Adrenal gland (tissue), 12 donors: ENCODE results near the gene HIVEP3. TPM values are rescaled to one million over a fixed set of nuclear protein-coding genes. Genes with fewer than 3 reads are reported as not detected.

ENCODE experiments used
- DNase-seq, 7 donors: peaks; one replicate each; pipeline ENCODE4 v3.0.0-alpha.2; 2019 to 2020
- H3K27ac ChIP-seq, 5 donors: fragments of 200-600 bp; sonication (generic) in 4 of 5; 1 replicate in 3 of 5; 2 replicates in 2 of 5; pipeline versions ENCODE4 v1.5.1 to v1.8.0; 2016 to 2020; ENCODE audit warnings: mild to moderate bottlenecking in 1 of 5
- H3K27me3 ChIP-seq: fragments of 200-600 bp; 2 replicates; pipeline ENCODE4 v1.8.0; 2021
- H3K36me3 ChIP-seq, 2 donors: fragments of 200-600 bp; replicated peaks in 1 of 2; 1 replicate in 1 of 2; 2 replicates in 1 of 2; pipeline versions ENCODE4 v1.5.1 to v1.8.0; 2018 to 2022
- H3K4me1 ChIP-seq, 2 donors: fragments of 200-600 bp; replicated peaks in 1 of 2; 1 replicate in 1 of 2; 2 replicates in 1 of 2; pipeline versions ENCODE4 v1.5.1 to v1.8.0; 2018 to 2021
- H3K4me3 ChIP-seq, 4 donors: fragments of 200-600 bp; sonication (generic) in 3 of 4; one replicate each; pipeline ENCODE4 v1.5.1; 2016 to 2018
- H3K9me3 ChIP-seq, 3 donors: fragments of 200-600 bp; sonication (generic) in 1 of 3; replicated peaks in 1 of 3; 1 replicate in 2 of 3; 2 replicates in 1 of 3; pipeline versions ENCODE4 v1.5.1 to v1.8.0; 2016 to 2021
- CTCF ChIP-seq, 6 experiments: fragments of 450-650 bp in 4 of 6; fragments of 200-600 bp in 2 of 6; sonication (generic) in 1 of 6; IDR thresholded peaks; 1 replicate in 5 of 6; 2 replicates in 1 of 6; pipeline versions ENCODE4 v1.5.1 to v1.8.0; 2016 to 2021; ENCODE audit warnings: antibody characterized with exemption in 6 of 6, mild to moderate bottlenecking in 2 of 6, moderate library complexity in 1 of 6
- POLR2A ChIP-seq, 2 donors: fragments of 450-650 bp; IDR thresholded peaks; one replicate each; pipeline ENCODE4 v1.6.1; 2017; ENCODE audit warnings: antibody characterized with exemption in 2 of 2, mild to moderate bottlenecking in 2 of 2, moderate library complexity in 1 of 2
- WGBS, 4 donors: extraction: QIAGEN DNeasy Blood & Tissue Kit in 2 of 4; methylation state at CpG; one replicate each; pipeline versions ENCODE4 v1.1.5 to v1.1.7; 2013 to 2017; 5-methylcytosine and 5-hydroxymethylcytosine counted together
- intact Hi-C, 2 donors: fragments of 100-400 bp; cut with DNase I; formaldehyde crosslinking; loops; one replicate each; pipeline versions ENCODE4 v1.14.1 to v1.15.0; 2022 to 2023
- polyA plus RNA-seq, 3 donors: library from polyadenylated mRNA; stranded (reverse); fragments of 200-250 nt in 2 of 3; fragments of 350-450 nt in 1 of 3; fragmentation: Illumina TruSeq in 1 of 3; extraction: RNeasy Lipid Tissue Mini Kit (QIAGEN cat#74804) in 1 of 3; gene quantifications; one replicate each; pipeline ENCODE4 v1.2.3, GENCODE V29; 2013 to 2014
- total RNA-seq, 9 donors: library from RNA; depleted of rRNA in 4 of 9; stranded (reverse); fragments of >200 nt in 4 of 9; fragments of 120-200 nt in 1 of 9; fragmentation: NEBNext Ultra II Directional in 1 of 9; extraction: Animal tissue kit (Norgen Biotek cat#: 25700) in 1 of 9; gene quantifications; one replicate each; pipeline versions ENCODE4 v1.1.0 to v1.2.4, GENCODE V29; 2013 to 2023
- donor health status: healthy with polysubstance abuse.
- donor health status: Bipolar disorder and iron deficiency.
- donor health status: DM: yes; HTN: yes; CAD: no.
- donor health status: DM: no; HTN: no; CAD: no.
- donor health status: DM: no; HTN: no; CAD: no.
- donor health status: DM: yes; HTN: yes; CAD: no.

Gene HIVEP3
- total and polyA plus RNA-seq, 12 donors: 3.2 to 7.7 (median 7.0) TPM

DNA sequence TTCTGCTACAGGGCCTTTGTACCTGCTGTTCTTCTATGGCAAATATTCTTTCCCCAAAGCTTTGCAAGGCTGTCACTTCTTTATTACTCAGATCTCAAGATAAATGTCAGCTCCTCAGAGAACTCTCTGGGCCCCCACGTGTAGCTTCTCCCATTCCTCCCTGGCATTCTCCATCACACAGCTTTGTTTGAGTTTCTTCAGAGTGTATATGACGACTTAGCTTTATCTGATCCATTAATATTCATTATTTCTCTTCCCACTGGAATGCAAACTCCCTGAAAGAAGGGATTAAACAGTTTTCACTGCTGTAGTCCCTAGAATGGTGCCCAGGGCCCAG, 259.6 kb downstream of the HIVEP3 start:
- WGBS, 4 donors: 78 to 84% (median 83%) methylated on average over 2 of the region's 2 CpGs
- TF ChIP-seq CTCF (IDR thresholded peaks at IDR 0.05) (no peak), POLR2A (IDR thresholded peaks at IDR 0.05) (no peak)
- no peak for DNase-seq
- H3K4me1 ChIP-seq: peaks cover 6 to 21% of the 10 kb centered on the region in 2 donors
- H3K4me3 ChIP-seq: no peak overlapping the region
- no peak overlapping the region for H3K27ac ChIP-seq
- intact Hi-C loops: no loop called here
- no peaks in the 10 kb centered on the region for H3K9me3 ChIP-seq
- H3K27me3 ChIP-seq: no peaks in the 10 kb centered on the region
- H3K36me3 ChIP-seq: no peaks in the 10 kb centered on the region

DNA sequence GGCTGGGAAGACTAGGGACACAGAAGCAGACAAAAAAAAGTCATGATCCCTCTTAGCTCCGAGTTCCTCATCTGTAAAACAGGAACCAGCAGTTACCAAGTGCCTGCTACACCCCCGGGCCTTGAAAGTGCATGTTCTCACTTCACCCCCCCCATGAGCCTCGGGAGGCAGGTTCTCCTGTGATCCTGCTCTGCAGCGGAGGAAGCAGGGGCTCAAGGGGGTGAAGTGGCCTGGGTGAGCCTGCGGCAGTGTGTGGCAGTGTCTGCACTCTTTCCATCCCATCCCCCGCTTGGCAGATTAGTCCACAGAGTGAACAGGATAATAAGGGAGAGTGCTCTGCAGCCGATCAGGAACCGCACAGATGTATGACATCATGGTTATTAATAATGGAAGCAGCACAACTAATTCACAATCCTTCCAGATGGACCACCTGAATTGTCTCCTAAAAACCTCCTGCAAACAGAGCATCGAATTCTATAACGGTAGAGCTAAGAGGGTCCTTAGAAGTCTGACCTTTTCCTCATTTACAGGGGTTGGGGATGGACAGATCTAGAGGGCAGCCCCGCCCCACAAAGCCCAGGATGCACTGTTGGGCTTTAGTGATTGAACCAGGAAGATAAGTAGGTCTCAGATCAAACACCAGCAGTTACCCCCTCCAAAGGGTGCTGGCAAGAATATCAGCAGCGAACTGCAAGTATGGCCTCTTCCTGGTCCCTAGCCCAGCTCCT, 260.1 kb downstream of the HIVEP3 start:
- Histone ChIP-seq H3K4me3 (no peak overlapping the region), H3K27ac (no peak overlapping the region), H3K4me1 (peaks cover 6 to 21% of the 10 kb centered on the region in 2 donors), H3K36me3 (no peaks in the 10 kb centered on the region), H3K9me3 (no peaks in the 10 kb centered on the region), H3K27me3 (no peaks in the 10 kb centered on the region)
- peak in 2 of 7 donors; percentile 37 to 61 for DNase-seq
- TF ChIP-seq POLR2A (IDR thresholded peaks at IDR 0.05): no peak
- TF ChIP-seq CTCF (IDR thresholded peaks at IDR 0.05): no peak
- intact Hi-C loops: no loop called here
- WGBS, 4 donors: 72 to 86% (median 80%) methylated on average over 6 to 12 of the region's 12 CpGs

- intact Hi-C loops: no loop called here
- WGBS, 4 donors: 87 to 94% (median 90%) methylated on average over 7 of the region's 7 CpGs
- H3K27ac ChIP-seq: no peak overlapping the region
- H3K36me3 ChIP-seq: no peaks in the 10 kb centered on the region
- TF ChIP-seq POLR2A (IDR thresholded peaks at IDR 0.05): no peak
- TF ChIP-seq CTCF (IDR thresholded peaks at IDR 0.05): no peak
- DNase-seq: no peak
- peaks cover 6 to 17% of the 10 kb centered on the region in 2 donors for H3K4me1 ChIP-seq
- no peaks in the 10 kb centered on the region for H3K27me3 ChIP-seq
- no peaks in the 10 kb centered on the region for H3K9me3 ChIP-seq
- H3K4me3 ChIP-seq: no peak overlapping the region
These were observed 260.9 kb downstream of the HIVEP3 start for GRCh38 chr1:41657679-41658295.

DNA sequence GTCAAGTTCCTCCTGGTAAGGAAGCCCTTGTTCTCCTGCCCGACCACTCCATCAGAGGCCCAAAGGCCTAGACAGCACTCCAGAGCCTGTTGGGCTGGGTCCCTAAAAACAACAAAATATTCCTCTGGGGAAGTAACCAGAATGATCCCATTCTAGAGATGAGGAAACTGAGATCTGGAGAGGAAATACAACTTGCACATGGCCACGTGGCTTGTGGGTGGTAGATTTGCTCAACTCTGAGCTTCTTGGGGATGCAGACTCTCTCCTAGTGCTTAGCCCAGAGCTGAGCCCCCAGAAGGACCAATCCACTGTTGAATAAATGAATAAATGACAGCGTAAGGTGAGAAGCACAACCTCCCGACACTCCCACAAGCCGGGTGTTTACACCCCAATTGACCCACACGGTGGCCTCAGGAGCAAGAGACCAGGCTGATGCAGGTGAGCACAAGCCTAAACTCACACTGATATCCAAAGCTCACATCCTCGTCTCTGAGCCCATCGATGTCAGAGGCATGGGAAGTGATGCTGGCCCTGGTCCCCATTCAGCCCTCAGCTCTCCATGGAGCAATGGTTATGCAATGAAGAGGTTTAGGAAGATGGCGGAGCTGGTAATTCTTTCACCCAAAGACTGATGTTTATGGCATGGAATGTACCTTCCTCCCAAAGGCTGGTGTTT, 261.8 kb downstream of the HIVEP3 start:
- 85 to 90% (median 86%) methylated on average over 9 of the region's 9 CpGs for WGBS, 4 donors
- H3K4me1 ChIP-seq: peaks cover 6 to 14% of the 10 kb centered on the region in 2 donors
- no peaks in the 10 kb centered on the region for H3K27me3 ChIP-seq
- no peak for TF ChIP-seq POLR2A (IDR thresholded peaks at IDR 0.05)
- TF ChIP-seq CTCF (IDR thresholded peaks at IDR 0.05): no peak
- no peak for DNase-seq
- H3K27ac ChIP-seq: no peak overlapping the region
- intact Hi-C loops: no loop called here
- H3K36me3 ChIP-seq: no peaks in the 10 kb centered on the region
- no peak overlapping the region for H3K4me3 ChIP-seq
- H3K9me3 ChIP-seq: no peaks in the 10 kb centered on the region
